CD1c-positive myeloid dendritic cell (primary cell): ENCODE data around the gene DPP6.

ENCODE experiments used
- DNase-seq: peaks from one replicate; pipeline ENCODE4 v3.0.0-alpha.2; 2016; ENCODE audit errors: extremely low spot score

Gene DPP6

GRCh38 chr7:154812027-154812426, 759.8 kb downstream of the DPP6 start:
- DNase-seq: no peak

GRCh38 chr7:154817224-154817896, 765.2 kb downstream of the DPP6 start:
- no peak for DNase-seq

- no peak for DNase-seq
Observed at GRCh38 chr7:154827007-154827406, 774.8 kb downstream of the DPP6 start.

- no peak for DNase-seq
Observed at GRCh38 chr7:154832557-154833138, 780.5 kb downstream of the DPP6 start.

GRCh38 chr7:154836021-154836448, 783.8 kb downstream of the DPP6 start:
- no peak for DNase-seq

GRCh38 chr7:154837087-154837486, 784.9 kb downstream of the DPP6 start:
- no peak for DNase-seq

- no peak for DNase-seq
Observed at GRCh38 chr7:154837622-154838021, 785.4 kb downstream of the DPP6 start.

GRCh38 chr7:154840086-154840485, 787.9 kb downstream of the DPP6 start:
- no peak for DNase-seq

GRCh38 chr7:154841731-154842331, 789.6 kb downstream of the DPP6 start:
- no peak for DNase-seq

GRCh38 chr7:154842591-154842990, 790.4 kb downstream of the DPP6 start:
- no peak for DNase-seq

- DNase-seq: no peak
Observed at GRCh38 chr7:154843670-154844237, 791.6 kb downstream of the DPP6 start.

- no peak for DNase-seq
Observed at GRCh38 chr7:154844499-154844898, 792.3 kb downstream of the DPP6 start.

- no peak for DNase-seq
Observed at GRCh38 chr7:154844955-154845354, 792.8 kb downstream of the DPP6 start.

GRCh38 chr7:154848464-154848863, 796.3 kb downstream of the DPP6 start:
- DNase-seq: no peak

GRCh38 chr7:154852205-154852604, 800.0 kb downstream of the DPP6 start:
- no peak for DNase-seq

GRCh38 chr7:154853063-154853726, 801.0 kb downstream of the DPP6 start:
- DNase-seq: no peak

GRCh38 chr7:154853727-154854095, 801.5 kb downstream of the DPP6 start:
- no peak for DNase-seq

- no peak for DNase-seq
Observed at GRCh38 chr7:154854836-154855235, 802.6 kb downstream of the DPP6 start.

- no peak for DNase-seq
Observed at GRCh38 chr7:154855366-154855765, 803.2 kb downstream of the DPP6 start.

GRCh38 chr7:154856733-154857132, 804.5 kb downstream of the DPP6 start:
- DNase-seq: no peak

- no peak for DNase-seq
Observed at GRCh38 chr7:154857240-154857639, 805.0 kb downstream of the DPP6 start.
